ENCODE measurements around the gene SPIRE1. TPM values are rescaled to one million over a fixed set of nuclear protein-coding genes. Genes with fewer than 3 reads are reported as not detected.
"Not testable (repeated sequence)": the region's sequence is repeated elsewhere in the genome, so short reads cannot be mapped to it uniquely, and the experiment has no call there.

Gene SPIRE1
- total RNA-seq, 1 experiment from 2014 or later, result 31.6 TPM

DNA sequence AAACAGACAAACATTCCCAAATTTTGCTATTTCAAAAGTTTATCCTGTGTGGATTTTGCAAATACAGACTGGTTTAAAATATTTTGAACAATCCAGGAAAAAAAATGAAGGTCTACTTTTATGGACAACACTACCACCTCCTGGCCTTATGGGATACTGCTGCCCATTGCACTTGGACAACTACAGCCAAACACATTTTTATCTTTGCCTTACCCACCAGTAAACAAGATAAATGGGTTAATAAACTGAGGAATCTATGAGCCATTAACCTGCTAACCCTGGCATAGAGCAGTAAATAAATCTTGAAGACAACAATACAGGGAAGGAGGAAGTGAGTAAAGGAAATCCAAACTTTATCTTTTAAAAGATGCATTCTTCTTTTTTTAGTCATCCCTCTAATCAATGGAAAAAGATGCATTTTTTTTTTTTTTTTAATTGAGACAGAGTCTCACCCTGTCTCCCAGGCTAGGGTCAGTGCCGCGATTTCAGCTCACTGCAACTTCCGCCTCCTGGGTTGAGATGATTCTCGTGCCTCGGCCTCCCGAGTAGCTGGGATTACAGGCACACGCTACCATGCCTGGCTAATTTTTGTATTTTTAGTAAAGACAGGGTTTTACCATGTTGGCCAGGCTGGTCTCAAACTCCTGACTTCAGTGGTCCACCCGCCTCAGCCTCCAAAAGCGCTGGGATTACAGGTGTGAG lies 2.1 kb upstream of the SPIRE1 start:
- Histone ChIP-seq H3K4me3 (no peak overlapping the region), H3K27ac (no peak overlapping the region), H3K36me3 (peaks cover 13% of the 10 kb centered on the region), H3K9me3 (replicated peaks) (0 out of 2 replicates have a peak, but pooled peaks cover 4% of the 10 kb centered on the region), H3K4me1 (replicated peaks) (peaks cover 13% of the 10 kb centered on the region), H3K27me3 (replicated peaks) (no peaks in the 10 kb centered on the region)
- DNase-seq (ENCODE audit: low read depth in 1 of 2, low spot score in 2 of 2), result peak; percentile 50 to 59

DNA sequence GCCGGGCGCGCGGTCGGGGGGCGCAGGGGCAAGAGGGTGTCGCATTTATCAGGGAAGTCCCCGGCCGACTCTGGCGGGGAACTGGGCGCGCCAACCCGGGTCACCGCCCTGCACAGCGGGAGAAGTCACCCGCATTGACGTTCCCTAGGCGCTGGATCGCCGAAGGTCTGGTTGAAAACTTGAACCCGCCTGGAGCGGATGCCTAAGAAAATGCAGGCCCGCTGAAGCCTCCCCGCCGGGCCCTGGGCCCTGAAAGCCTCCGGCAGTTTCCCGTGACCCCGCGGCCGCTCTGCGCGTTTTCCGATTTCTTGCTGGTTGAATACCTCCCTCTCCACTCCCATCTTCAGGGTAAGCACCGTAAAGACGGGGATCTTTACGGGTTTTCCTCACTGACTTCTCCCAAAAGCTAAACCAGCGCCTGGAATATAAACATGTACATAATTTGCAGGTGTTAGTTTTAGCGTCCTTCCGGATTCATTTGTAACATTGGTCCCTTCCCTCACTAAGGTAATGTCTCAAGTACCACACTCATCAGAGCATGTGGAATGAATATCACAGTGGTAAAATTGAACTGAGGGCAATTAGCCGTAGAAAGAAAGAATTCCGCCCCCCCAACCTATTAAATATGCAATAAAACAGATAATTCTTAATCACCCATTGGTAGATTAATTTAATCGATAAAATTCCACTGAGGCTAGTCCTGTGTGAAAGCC lies 675 bp upstream of the SPIRE1 start:
- Histone ChIP-seq H3K4me1 (replicated peaks) (peaks cover 14% of the 10 kb centered on the region), H3K27ac (peak overlapping the region; percentile 81), H3K27me3 (replicated peaks) (no peaks in the 10 kb centered on the region), H3K4me3 (peak overlapping the region; percentile 93), H3K36me3 (peaks cover 13% of the 10 kb centered on the region), H3K9me3 (replicated peaks) (0 out of 2 replicates have a peak, but pooled peaks cover 4% of the 10 kb centered on the region)
- DNase-seq (ENCODE audit: low read depth in 1 of 2, low spot score in 2 of 2), result peak; percentile 50 to 59

DNA sequence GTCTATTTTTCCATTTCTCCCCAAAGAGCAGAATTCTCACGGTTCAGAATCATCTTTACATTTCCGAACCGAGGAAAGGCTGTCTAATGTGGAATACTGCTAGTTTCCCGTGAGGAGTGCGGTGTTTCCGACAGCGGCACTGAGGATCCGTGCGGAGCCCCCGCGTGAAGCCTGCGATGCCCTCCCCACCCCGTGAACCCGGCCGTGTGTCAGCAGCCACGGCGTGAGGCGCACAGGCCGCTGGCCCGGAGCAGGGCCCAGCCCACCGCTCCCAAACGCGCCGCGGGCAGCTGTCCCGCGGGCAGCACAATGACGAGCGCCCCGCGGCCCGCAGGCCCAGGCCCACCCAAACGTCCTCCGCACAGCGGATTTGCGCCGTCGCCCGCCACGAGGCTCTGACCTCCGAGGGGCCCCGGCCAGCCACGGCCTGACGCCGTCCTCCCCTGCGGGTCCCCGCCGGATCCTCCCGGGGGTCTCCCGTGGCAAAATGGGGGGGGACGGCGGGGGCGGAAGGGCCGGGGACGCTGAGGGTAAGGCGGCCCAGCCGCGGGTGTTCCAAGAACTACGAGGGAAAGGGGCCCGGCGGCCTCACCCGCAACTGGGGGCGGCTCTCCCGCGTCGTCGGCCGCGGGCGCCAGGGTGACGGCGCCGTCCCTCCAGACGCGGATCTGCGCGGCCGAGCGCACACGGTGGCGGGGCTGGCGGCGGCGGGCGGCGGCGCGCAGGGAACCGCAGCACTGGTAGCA lies 796 bp downstream of the SPIRE1 start:
- peak; percentile 51 to 53 for DNase-seq (ENCODE audit: low read depth in 1 of 2, low spot score in 2 of 2)
- H3K9me3 ChIP-seq (replicated peaks), result 0 out of 2 replicates have a peak, but pooled peaks cover 4% of the 10 kb centered on the region
- peaks cover 26% of the 10 kb centered on the region for H3K4me1 ChIP-seq (replicated peaks)
- peak overlapping the region; percentile 81 for H3K27ac ChIP-seq
- peak overlapping the region; percentile 93 for H3K4me3 ChIP-seq
- peaks cover 9% of the 10 kb centered on the region for H3K36me3 ChIP-seq
- H3K27me3 ChIP-seq (replicated peaks), result no peaks in the 10 kb centered on the region

DNA sequence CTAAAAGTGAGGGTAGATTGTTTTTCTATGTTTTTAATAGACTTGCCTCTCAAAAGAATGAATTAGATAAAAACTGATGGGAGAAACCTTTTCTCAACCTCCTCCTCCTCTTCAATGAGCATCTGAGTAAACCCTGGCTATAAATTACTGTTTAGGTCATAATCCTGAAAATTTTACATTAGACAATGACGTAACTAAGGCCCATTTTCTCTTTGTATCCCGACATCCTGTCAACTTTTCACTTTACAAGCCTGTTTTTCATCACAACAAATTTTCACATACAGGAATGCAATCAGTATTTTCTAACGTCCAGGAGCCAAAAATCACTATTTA lies 1.3 kb downstream of the SPIRE1 start:
- Histone ChIP-seq H3K4me1 (replicated peaks) (peaks cover 31% of the 10 kb centered on the region), H3K36me3 (peaks cover 9% of the 10 kb centered on the region), H3K27ac (peak overlapping the region; percentile 81), H3K9me3 (replicated peaks) (0 out of 2 replicates have a peak, but pooled peaks cover 4% of the 10 kb centered on the region), H3K27me3 (replicated peaks) (no peaks in the 10 kb centered on the region), H3K4me3 (peak overlapping the region; percentile 93)
- no peak for DNase-seq (ENCODE audit: low read depth in 1 of 2, low spot score in 2 of 2)

DNA sequence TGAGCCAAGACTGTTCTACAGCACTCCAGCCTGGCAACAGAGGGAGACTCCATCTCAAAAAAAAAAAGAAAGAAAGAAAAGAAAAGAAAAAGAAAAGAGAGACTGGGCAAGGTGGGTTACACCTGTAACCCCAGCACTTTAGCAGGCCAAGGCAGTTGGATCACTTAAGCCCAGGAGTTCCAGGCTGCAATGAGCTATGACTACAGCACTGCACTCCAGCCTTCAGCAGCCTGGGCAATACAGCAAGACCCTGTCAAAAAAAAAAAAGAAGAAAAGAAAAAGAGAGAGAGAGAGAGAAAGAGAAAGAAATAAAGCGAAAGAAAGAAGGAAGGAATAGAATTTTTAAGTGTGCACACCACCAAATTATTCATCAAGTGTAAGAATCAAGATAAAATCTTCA lies 2.9 kb downstream of the SPIRE1 start:
- Histone ChIP-seq H3K4me1 (replicated peaks) (peaks cover 33% of the 10 kb centered on the region), H3K9me3 (replicated peaks) (0 out of 2 replicates have a peak, but pooled peaks cover 4% of the 10 kb centered on the region), H3K36me3 (peaks cover 9% of the 10 kb centered on the region), H3K4me3 (no peak overlapping the region), H3K27ac (no peak overlapping the region), H3K27me3 (replicated peaks) (no peaks in the 10 kb centered on the region)
- DNase-seq (ENCODE audit: low read depth in 1 of 2, low spot score in 2 of 2), result no peak

DNA sequence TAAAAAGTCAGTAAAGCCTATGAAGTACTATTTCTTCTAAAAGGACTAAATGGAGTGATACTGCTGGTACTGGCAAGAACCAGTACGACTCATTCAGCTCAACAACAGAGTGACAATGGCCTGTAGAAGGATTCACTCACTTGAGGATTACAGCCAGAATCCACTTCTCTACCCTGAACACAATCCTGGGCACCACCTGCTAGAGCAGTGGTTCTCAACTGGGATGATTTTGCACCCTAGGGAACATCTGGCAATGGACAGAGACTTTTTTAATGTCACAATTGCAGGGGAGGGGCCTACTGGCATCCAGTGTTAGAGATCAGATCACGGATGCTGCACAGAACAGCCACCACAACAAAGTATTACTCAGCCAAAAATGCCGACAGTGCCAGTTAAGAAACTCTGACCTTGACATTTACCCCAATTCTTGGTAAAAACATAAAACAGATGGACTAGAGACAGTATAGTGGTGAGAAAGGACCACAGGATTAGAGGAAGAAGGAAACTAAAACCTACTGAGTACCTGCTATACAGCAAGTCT lies 5.0 kb downstream of the SPIRE1 start:
- peaks cover 26% of the 10 kb centered on the region for H3K4me1 ChIP-seq (replicated peaks)
- H3K9me3 ChIP-seq (replicated peaks), result 0 out of 2 replicates have a peak, but pooled peaks cover 4% of the 10 kb centered on the region
- peak in 1 of 2 experiments; percentile 52 for DNase-seq (ENCODE audit: low read depth in 1 of 2, low spot score in 2 of 2)
- peaks cover 16% of the 10 kb centered on the region for H3K36me3 ChIP-seq
- no peak overlapping the region for H3K4me3 ChIP-seq
- no peak overlapping the region for H3K27ac ChIP-seq
- no peaks in the 10 kb centered on the region for H3K27me3 ChIP-seq (replicated peaks)

DNA sequence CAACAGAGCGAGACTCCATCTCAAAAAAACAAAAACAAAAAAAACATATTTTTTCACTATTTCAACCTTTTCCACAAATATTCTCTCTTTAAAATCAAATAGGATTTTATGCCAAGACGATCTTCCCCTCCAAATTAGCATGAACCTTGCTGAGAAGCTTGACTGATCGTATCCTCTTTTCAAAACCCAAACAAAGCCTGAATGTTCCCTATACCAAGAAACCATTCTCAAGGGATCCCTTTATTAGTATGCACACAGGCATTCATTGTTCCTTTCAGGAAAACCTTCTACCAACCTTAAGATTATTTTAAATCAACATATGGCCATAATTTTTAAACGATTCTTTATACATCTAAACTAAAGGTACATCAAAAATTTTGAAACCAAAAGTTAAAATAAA lies 6.3 kb downstream of the SPIRE1 start:
- Histone ChIP-seq H3K4me1 (replicated peaks) (peaks cover 26% of the 10 kb centered on the region), H3K27me3 (replicated peaks) (no peaks in the 10 kb centered on the region), H3K4me3 (no peak overlapping the region), H3K9me3 (replicated peaks) (no peaks in the 10 kb centered on the region), H3K36me3 (peaks cover 15% of the 10 kb centered on the region; the same call in 1 of the 2 replicates), H3K27ac (no peak overlapping the region)
- DNase-seq (ENCODE audit: low read depth in 1 of 2, low spot score in 2 of 2), result no peak

DNA sequence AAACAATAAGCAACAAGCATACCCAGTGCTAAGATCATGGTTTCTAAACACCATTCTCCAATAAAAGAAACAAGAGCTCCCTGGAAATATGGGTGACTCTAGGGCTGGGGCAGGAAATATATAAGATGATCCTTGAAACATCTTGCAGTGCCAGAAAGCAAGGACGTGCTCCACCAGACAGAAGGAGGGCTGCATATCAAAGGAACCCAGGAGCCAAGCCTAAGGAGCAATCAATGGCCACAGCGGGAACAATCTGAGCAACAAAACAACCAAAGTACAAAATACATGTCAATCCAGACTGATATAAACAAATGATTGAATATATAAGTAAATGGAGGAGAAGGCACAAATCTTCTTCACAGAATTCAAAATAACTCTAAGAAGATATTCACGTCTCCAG lies 10.1 kb downstream of the SPIRE1 start:
- Histone ChIP-seq H3K9me3 (replicated peaks) (no peaks in the 10 kb centered on the region), H3K27ac (no peak overlapping the region), H3K4me1 (replicated peaks) (peaks cover 18% of the 10 kb centered on the region), H3K4me3 (no peak overlapping the region), H3K27me3 (replicated peaks) (no peaks in the 10 kb centered on the region), H3K36me3 (peaks cover 15% of the 10 kb centered on the region; the same call in 1 of the 2 replicates)
- DNase-seq (ENCODE audit: low read depth in 1 of 2, low spot score in 2 of 2), result no peak

DNA sequence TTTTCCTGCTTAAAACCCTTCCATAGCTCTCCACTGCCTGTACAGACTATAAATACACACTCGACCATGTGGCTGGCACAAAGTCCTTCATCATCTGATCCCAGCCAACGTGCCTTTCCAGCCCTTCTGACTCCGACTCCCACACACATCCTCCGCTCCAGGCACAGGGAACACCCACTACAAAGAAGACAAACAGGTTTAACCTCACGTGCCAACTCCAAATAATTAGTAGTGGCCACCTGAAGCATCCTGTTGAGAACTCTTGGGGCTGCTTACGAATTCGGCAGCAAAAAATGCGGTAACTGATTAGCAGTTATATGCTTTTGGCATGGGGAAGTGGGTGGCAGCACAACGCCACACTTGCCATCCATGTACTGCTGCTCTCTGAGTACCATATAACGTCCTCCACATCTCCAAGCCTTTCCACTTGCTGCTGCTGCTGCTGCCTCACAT lies 12.1 kb downstream of the SPIRE1 start:
- peaks cover 14% of the 10 kb centered on the region for H3K4me1 ChIP-seq (replicated peaks)
- no peak overlapping the region for H3K4me3 ChIP-seq
- no peaks in the 10 kb centered on the region for H3K27me3 ChIP-seq (replicated peaks)
- no peak overlapping the region for H3K27ac ChIP-seq
- H3K36me3 ChIP-seq, result peaks cover 15% of the 10 kb centered on the region; the same call in 1 of the 2 replicates
- H3K9me3 ChIP-seq (replicated peaks), result no peaks in the 10 kb centered on the region
- DNase-seq (ENCODE audit: low read depth in 1 of 2, low spot score in 2 of 2), result no peak

DNA sequence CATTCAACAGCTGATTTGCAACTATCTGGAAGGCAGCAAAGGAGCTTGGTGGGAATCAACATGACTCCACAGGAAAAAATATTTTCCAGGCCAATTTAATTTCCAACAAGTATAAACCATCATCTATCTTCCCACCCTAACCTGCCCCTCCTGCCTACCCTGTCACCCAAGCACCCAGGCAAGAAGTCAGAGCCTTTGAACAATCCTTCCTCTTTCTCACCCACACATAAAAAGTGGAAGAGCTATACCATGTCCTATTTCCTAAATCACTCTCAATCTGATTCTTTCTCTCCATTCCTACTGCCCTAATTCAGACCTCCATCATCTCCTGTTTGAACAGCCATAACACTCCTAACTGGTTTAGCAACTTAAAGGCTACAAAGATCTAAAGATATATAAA lies 12.7 kb downstream of the SPIRE1 start:
- Histone ChIP-seq H3K27me3 (replicated peaks) (no peaks in the 10 kb centered on the region), H3K4me1 (replicated peaks) (peaks cover 20% of the 10 kb centered on the region), H3K36me3 (peaks cover 15% of the 10 kb centered on the region; the same call in 1 of the 2 replicates), H3K27ac (no peak overlapping the region), H3K9me3 (replicated peaks) (no peaks in the 10 kb centered on the region), H3K4me3 (no peak overlapping the region)
- DNase-seq (ENCODE audit: low read depth in 1 of 2, low spot score in 2 of 2), result no peak

DNA sequence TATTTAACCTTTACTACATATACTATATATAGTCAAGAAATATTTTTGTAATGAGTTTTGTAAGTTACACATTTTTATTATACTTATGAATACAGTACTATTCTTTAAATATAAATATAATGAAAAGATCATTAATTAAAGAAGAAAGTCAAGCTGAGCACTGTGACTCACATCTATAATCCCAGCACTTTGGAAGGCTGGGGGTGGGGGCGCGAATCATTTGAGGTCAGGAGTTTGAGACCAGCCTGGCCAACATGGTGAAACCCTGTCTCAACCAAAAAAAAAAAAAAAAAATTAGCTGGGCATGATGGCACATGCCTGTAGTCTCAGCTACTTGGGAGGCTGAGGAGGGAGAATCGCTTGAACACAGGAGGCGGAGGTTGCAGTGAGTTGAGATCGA lies 14.2 kb downstream of the SPIRE1 start:
- H3K27me3 ChIP-seq (replicated peaks); H3K9me3 ChIP-seq (replicated peaks); H3K4me3 ChIP-seq; H3K27ac ChIP-seq; DNase-seq (ENCODE audit: low read depth in 1 of 2, low spot score in 2 of 2): not testable (repeated sequence)
- peaks cover 25% of the 10 kb centered on the region for H3K4me1 ChIP-seq (replicated peaks)
- H3K36me3 ChIP-seq, result peaks cover 12% of the 10 kb centered on the region; the same call in 1 of the 2 replicates

DNA sequence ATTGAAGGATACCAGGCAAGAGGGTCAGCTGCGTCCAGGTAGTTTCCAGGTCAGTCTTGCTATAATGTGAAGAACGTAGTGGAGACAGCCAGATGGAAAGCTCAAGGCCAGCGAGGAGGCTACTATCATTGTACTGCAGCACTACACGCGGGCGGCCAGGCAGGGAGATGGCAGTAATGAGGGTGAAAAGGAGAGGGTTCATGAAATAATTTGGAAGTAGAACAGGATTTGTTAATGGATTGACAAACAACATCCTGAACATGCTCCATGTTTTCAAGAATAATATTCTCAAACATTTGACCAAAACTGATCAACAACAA lies 17.1 kb downstream of the SPIRE1 start:
- Histone ChIP-seq H3K36me3 (peaks cover 8% of the 10 kb centered on the region; the same call in 1 of the 2 replicates), H3K4me3 (no peak overlapping the region), H3K9me3 (replicated peaks) (no peaks in the 10 kb centered on the region), H3K27ac (peak overlapping the region; percentile 92), H3K4me1 (replicated peaks) (peaks cover 40% of the 10 kb centered on the region), H3K27me3 (replicated peaks) (no peaks in the 10 kb centered on the region)
- no peak for DNase-seq (ENCODE audit: low read depth in 1 of 2, low spot score in 2 of 2)

DNA sequence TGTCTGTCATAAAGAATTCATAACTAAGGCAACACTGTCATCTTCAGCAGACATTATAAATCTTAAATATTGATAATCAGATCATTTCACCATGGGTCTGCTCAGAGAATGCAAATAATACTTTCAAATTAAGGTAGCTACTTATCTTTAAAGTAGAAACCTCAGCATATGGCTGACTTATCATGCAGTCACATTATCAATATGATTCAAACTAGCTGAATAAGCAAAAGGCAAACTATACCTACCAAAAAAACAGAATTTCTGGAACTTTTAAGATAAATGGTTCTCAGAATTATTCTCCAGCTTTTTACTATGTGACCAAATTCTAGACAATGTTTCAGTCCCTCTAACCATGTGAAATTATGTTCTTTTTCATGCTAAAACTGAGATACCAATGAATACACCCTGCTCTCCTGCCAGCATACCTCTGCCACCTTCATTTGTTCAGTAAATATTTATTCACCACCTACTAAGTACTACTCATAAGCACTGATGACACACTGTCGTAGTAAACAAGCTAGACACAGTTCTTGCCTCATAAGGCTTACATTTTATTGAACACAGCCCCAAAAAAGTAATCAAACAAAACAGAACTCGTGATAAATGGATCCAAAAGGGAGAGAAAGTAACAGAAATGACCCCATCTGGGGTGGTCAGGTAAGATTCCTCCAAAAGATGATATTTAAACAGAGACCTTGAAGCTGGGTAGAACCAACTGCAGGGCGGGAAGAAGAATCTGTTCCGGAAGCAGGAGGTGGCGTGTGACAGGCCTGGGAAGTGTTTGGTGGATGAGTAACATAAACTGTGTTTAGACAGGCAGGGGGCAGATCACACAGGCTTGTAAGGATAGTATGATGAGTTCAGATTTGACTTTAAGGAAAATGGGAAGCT lies 17.7 kb downstream of the SPIRE1 start:
- no peaks in the 10 kb centered on the region for H3K27me3 ChIP-seq (replicated peaks)
- peak; percentile 89 to 92 for DNase-seq (ENCODE audit: low read depth in 1 of 2, low spot score in 2 of 2)
- 0 out of 2 replicates have a peak overlapping the region, but pooled peaks have one; percentile 5 for H3K4me3 ChIP-seq
- H3K9me3 ChIP-seq (replicated peaks), result no peaks in the 10 kb centered on the region
- peak overlapping the region; percentile 92 for H3K27ac ChIP-seq
- H3K4me1 ChIP-seq (replicated peaks), result peaks cover 40% of the 10 kb centered on the region
- peaks cover 8% of the 10 kb centered on the region; the same call in 1 of the 2 replicates for H3K36me3 ChIP-seq
